ENCODE results near the gene CENPH.
A peak's percentile ranks its signal among the peaks of the same experiment; 100 is the strongest.

Gene CENPH

DNA sequence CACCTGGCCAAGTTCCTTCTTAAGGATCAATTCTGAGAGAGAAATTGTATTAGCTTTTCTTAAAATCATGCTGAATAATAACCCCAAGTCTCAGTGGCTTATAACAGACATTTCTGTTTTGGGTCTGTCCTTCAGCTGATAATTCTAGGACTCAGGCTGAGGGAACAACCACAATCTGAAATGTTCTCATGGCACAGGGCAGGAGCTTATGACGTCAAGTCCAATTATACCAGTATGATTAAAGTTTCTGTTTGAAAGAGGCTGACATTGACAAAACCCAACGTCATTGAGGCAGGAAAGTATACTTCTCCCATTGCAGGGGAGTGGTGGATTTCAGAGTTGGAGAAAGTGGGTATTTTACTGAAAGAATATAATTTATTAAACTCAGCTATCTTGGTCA lies 21.8 kb downstream of the CENPH start:
- intact Hi-C loops (cut with DNase I; ENCODE audit: low total_unique reads): loop anchor here (10.0 kb wide), 1 partner anchor 116 kb away; the partner anchor contains the start of gene SLC30A5
- no peak for DNase-seq
- Histone ChIP-seq H3K36me3 (no peaks in the 10 kb centered on the region), H3K4me1 (peaks cover 0 to 4% (median 0%) of the 10 kb centered on the region in 4 donors), H3K4me3 (no peak overlapping the region), H3K27me3 (no peaks in the 10 kb centered on the region), H3K9me3 (no peaks in the 10 kb centered on the region), H3K27ac (no peak overlapping the region)
- TF ChIP-seq, protein P1, sequence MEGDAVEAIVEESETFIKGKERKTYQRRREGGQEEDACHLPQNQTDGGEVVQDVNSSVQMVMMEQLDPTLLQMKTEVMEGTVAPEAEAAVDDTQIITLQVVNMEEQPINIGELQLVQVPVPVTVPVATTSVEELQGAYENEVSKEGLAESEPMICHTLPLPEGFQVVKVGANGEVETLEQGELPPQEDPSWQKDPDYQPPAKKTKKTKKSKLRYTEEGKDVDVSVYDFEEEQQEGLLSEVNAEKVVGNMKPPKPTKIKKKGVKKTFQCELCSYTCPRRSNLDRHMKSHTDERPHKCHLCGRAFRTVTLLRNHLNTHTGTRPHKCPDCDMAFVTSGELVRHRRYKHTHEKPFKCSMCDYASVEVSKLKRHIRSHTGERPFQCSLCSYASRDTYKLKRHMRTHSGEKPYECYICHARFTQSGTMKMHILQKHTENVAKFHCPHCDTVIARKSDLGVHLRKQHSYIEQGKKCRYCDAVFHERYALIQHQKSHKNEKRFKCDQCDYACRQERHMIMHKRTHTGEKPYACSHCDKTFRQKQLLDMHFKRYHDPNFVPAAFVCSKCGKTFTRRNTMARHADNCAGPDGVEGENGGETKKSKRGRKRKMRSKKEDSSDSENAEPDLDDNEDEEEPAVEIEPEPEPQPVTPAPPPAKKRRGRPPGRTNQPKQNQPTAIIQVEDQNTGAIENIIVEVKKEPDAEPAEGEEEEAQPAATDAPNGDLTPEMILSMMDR (IDR thresholded peaks at IDR 0.05): no peak

DNA sequence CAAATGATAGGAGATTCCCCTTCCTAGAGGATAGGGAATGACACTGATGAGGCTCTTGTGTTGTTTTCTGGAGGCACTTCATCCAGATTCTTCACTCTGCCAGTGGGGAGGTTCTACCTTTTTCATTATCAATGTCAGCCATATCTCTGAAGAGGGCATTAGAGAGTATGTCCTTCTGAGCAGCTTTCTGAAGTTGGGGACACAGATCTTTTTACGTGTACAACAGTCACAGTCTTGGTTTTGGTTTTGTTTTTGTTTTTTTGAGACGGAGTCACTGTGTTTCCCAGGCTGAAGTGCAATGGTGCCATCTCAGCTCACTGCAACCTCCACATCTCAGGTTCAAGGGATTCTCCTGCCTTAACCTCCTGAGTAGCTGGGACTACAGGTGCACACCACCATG lies 22.6 kb downstream of the CENPH start:
- Histone ChIP-seq H3K36me3 (no peaks in the 10 kb centered on the region), H3K27me3 (no peaks in the 10 kb centered on the region), H3K4me1 (peaks cover 0 to 4% (median 0%) of the 10 kb centered on the region in 4 donors), H3K4me3 (no peak overlapping the region), H3K9me3 (no peaks in the 10 kb centered on the region), H3K27ac (no peak overlapping the region)
- intact Hi-C loops (cut with DNase I; ENCODE audit: low total_unique reads): loop anchor here (10.0 kb wide), 1 partner anchor 117 kb away; the partner anchor contains the start of gene SLC30A5
- TF ChIP-seq, protein P1 (IDR thresholded peaks at IDR 0.05): no peak
- DNase-seq: no peak

DNA sequence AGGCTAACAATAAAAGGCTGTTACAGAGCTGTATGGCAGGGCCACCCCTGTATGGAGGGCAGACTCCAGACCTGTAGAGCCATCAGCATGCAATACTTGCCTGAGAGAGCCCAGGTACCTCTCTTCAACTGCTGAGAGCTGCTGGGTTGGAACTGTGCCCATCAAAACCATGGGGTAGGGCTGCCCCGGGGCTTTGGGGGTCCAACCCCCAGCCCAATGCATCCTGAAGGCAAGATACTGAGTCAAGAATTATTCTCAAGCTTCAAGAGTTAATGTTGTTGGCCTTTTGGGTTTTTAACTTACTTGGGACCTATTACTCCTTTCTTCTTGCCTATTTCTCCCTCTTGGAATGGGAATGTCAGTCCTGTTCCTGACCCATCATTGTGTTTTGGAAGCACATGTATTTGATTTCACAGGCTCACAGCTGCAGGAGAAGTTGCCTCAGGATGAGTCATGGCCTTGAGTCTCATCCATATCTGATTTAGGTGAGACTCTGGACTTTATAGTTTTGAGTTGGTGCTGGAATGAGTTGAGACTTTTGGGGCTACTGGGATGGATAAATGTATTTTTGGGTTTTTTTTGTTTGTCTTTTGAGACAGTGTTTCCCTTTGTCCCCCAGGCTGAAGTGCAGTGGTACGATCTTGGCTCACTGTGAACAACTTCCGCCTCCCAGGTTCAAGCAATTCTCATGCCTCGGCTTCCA lies 24.3 kb downstream of the CENPH start:
- Histone ChIP-seq H3K4me1 (peaks cover 0 to 7% (median under 1%) of the 10 kb centered on the region in 4 donors), H3K36me3 (no peaks in the 10 kb centered on the region), H3K27ac (no peak overlapping the region), H3K27me3 (no peaks in the 10 kb centered on the region), H3K4me3 (no peak overlapping the region), H3K9me3 (no peaks in the 10 kb centered on the region)
- DNase-seq: no peak
- intact Hi-C loops (cut with DNase I; ENCODE audit: low total_unique reads): loop anchor here (10.0 kb wide), 1 partner anchor 119 kb away; the partner anchor contains the start of gene SLC30A5
- TF ChIP-seq, protein P1 (IDR thresholded peaks at IDR 0.05): no peak

GRCh38 chr5:69217151-69217511 lies 27.7 kb downstream of the CENPH start:
- no peak for DNase-seq
- peak overlapping the region; percentile 86 to 95 for H3K4me3 ChIP-seq
- intact Hi-C loops (cut with DNase I; ENCODE audit: low total_unique reads): loop anchor here (10.0 kb wide), 1 partner anchor 122 kb away; the partner anchor contains the start of gene SLC30A5
- TF ChIP-seq, protein P1 (IDR thresholded peaks at IDR 0.05): no peak
- H3K9me3 ChIP-seq: no peaks in the 10 kb centered on the region
- peaks cover 0 to 14% (median 6%) of the 10 kb centered on the region in 4 donors for H3K4me1 ChIP-seq
- H3K27me3 ChIP-seq: no peaks in the 10 kb centered on the region
- peak overlapping the region; percentile 86 to 92 for H3K27ac ChIP-seq
- H3K36me3 ChIP-seq: no peaks in the 10 kb centered on the region

- peak overlapping the region; percentile 86 to 95 for H3K4me3 ChIP-seq
- H3K9me3 ChIP-seq: no peaks in the 10 kb centered on the region
- peaks cover 0 to 14% (median 6%) of the 10 kb centered on the region in 4 donors for H3K4me1 ChIP-seq
- H3K27me3 ChIP-seq: no peaks in the 10 kb centered on the region
- DNase-seq: peak; percentile 98
- intact Hi-C loops (cut with DNase I; ENCODE audit: low total_unique reads): loop anchor here (1.0 to 10.0 kb wide), 2 partner anchors 17 to 123 kb away; partner anchors contain the start of gene SLC30A5
- TF ChIP-seq, protein P1 (IDR thresholded peaks at IDR 0.05): peak; percentile 44 to 50
- no peaks in the 10 kb centered on the region for H3K36me3 ChIP-seq
- peak overlapping the region; percentile 86 to 92 for H3K27ac ChIP-seq
Observed at GRCh38 chr5:69217548-69218526, 28.5 kb downstream of the CENPH start.

Data from tibial artery (tissue), 4 donors.